ENCODE measurements around the gene PLPPR3.

DNA sequence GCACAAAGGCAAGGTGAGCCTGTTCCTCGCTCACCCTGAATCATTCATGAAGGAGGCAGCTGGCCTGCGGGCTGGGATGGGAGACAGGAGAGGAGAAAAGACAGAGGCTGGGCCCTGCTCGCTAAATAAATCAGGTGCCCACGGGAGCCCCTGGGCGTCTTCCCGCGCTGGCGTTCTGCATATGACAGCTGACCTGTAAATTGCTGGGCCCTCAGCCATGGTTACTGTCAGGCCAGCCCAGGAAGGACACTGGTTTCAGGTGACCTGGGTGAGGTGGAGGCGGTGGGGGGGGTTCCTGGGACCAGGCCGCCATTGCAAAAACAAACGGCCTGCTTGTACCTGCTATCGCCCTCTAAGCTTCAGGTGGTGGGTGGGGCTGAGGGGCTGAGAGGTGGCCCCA is 27.9 kb downstream of the PLPPR3 start:
- TF ChIP-seq, protein P1, sequence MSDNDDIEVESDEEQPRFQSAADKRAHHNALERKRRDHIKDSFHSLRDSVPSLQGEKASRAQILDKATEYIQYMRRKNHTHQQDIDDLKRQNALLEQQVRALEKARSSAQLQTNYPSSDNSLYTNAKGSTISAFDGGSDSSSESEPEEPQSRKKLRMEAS (IDR thresholded peaks at IDR 0.05; ENCODE audit: low read depth, low read length), result no peak
- no peak for TF ChIP-seq RBBP5 (conservative IDR thresholded peaks at IDR 0.05)
- TF ChIP-seq, protein P2, sequence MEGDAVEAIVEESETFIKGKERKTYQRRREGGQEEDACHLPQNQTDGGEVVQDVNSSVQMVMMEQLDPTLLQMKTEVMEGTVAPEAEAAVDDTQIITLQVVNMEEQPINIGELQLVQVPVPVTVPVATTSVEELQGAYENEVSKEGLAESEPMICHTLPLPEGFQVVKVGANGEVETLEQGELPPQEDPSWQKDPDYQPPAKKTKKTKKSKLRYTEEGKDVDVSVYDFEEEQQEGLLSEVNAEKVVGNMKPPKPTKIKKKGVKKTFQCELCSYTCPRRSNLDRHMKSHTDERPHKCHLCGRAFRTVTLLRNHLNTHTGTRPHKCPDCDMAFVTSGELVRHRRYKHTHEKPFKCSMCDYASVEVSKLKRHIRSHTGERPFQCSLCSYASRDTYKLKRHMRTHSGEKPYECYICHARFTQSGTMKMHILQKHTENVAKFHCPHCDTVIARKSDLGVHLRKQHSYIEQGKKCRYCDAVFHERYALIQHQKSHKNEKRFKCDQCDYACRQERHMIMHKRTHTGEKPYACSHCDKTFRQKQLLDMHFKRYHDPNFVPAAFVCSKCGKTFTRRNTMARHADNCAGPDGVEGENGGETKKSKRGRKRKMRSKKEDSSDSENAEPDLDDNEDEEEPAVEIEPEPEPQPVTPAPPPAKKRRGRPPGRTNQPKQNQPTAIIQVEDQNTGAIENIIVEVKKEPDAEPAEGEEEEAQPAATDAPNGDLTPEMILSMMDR (IDR thresholded peaks at IDR 0.05 in 2 of 3, conservative IDR thresholded peaks at IDR 0.05 in 1 of 3; ENCODE audit: control insufficient read depth in 2 of 3, extremely low read depth in 1 of 3, insufficient read depth in 1 of 3, low read depth in 3 of 3, low read length in 3 of 3), result no peak
- TF ChIP-seq RCOR1 (conservative IDR thresholded peaks at IDR 0.05; ENCODE audit: low read depth, low read length), result no peak
- no peak for TF ChIP-seq STAT3 (IDR thresholded peaks at IDR 0.05; ENCODE audit: low read depth, low read length)
- TF ChIP-seq GABPA (IDR thresholded peaks at IDR 0.05; ENCODE audit: low read depth), result no peak
- no peak for TF ChIP-seq EP300 (IDR thresholded peaks at IDR 0.05; ENCODE audit: borderline replicate concordance in 1 of 2, control insufficient read depth in 1 of 2, low read depth in 2 of 2, low read length in 2 of 2)

Measured in GM12878 (cell line).